Mucosa of stomach (tissue), 1 donor: ENCODE data around the gene MYEF2.

ENCODE experiments used
- H3K27me3 ChIP-seq: one replicate; pipeline ENCODE4 v1.7.0; 2013; ENCODE audit warnings: mild to moderate bottlenecking, low read length; ENCODE audit not compliant: control insufficient read depth, insufficient read depth
- H3K36me3 ChIP-seq: one replicate; pipeline ENCODE4 v1.7.0; 2013; ENCODE audit warnings: low read length; ENCODE audit not compliant: control insufficient read depth, insufficient read depth
- H3K4me1 ChIP-seq: one replicate; pipeline ENCODE4 v1.7.0; 2013; ENCODE audit warnings: mild to moderate bottlenecking, low read length; ENCODE audit not compliant: control insufficient read depth, insufficient read depth
- H3K4me3 ChIP-seq: one replicate; pipeline ENCODE4 v1.7.0; 2013; ENCODE audit warnings: low read length
- H3K9ac ChIP-seq: one replicate; pipeline ENCODE4 v1.7.0; 2013; ENCODE audit warnings: mild to moderate bottlenecking, low read length, moderate library complexity
- H3K9me3 ChIP-seq: one replicate; pipeline ENCODE4 v1.7.0; 2013; ENCODE audit warnings: mild to moderate bottlenecking, low read length, moderate library complexity; ENCODE audit not compliant: control insufficient read depth
- donor health status: Pancreatic carcinoma.

Gene MYEF2

DNA sequence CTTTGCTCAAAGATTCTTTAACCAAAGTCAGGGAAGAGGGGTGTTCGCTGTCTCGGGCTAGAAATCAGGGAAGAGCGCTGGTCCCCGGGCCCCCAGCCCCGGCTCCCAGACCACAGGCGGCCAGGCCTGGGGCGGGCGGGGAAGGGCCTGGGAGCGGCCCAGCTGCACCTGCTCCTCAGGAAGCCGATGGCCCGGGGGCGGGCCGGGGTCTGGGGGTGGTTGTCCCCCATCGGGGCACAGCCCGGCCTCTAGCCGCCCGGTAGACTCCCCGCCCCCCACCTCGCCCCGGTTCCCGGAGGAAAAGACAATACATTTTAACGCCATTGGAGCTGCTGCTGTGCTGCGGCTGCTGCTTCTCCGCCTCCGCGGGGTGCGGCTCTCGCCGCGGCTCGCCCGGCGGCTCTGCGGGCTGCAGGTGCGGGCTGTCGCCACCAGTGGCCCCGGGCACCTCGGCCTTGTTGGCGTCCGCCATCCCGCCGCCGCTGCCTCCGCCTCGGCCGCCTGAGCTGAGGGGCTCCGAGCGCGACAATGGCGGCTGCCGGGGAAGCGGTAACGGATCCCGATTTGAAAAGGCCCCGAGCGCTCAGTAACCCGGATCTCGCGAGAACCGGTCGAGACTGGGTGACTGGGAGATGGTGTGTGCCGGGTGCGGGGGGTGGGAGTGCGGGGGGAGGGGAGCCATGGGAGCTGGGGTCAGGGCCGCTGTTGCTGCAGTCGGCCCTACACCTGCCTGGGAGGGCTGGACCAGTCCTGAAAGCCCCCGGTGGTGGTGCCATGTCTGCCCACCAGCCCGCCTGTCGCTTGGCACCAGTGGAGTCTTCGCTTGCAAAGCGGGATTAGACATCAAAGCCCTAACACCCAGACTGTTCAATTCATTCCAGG is at the start of gene MYEF2:
MYEF2 (minus strand) TSS at position 530 of the 882 bp plus-strand sequence; CDS start at position 472, 58 bp downstream.
- Histone ChIP-seq H3K27me3 (no peaks in the 10 kb centered on the region), H3K36me3 (no peaks in the 10 kb centered on the region), H3K9me3 (no peaks in the 10 kb centered on the region), H3K4me1 (no peaks in the 10 kb centered on the region), H3K4me3 (peak within 1 kb of the TSS; percentile 56), H3K9ac (peak within 1 kb of the TSS; percentile 68)

- no peaks in the 10 kb centered on the region for H3K27me3 ChIP-seq
- no peak overlapping the region for H3K9ac ChIP-seq
- no peaks in the 10 kb centered on the region for H3K9me3 ChIP-seq
- no peak overlapping the region for H3K4me3 ChIP-seq
- H3K4me1 ChIP-seq, result no peaks in the 10 kb centered on the region
- H3K36me3 ChIP-seq, result no peaks in the 10 kb centered on the region
These were observed 47.7 kb upstream of the MYEF2 start for GRCh38 chr15:48225771-48226170.

- Histone ChIP-seq H3K36me3 (no peaks in the 10 kb centered on the region), H3K4me1 (no peaks in the 10 kb centered on the region), H3K27me3 (no peaks in the 10 kb centered on the region), H3K9me3 (no peaks in the 10 kb centered on the region), H3K4me3 (no peak overlapping the region), H3K9ac (no peak overlapping the region)
These were observed 44.5 kb upstream of the MYEF2 start for GRCh38 chr15:48222627-48223026.

DNA sequence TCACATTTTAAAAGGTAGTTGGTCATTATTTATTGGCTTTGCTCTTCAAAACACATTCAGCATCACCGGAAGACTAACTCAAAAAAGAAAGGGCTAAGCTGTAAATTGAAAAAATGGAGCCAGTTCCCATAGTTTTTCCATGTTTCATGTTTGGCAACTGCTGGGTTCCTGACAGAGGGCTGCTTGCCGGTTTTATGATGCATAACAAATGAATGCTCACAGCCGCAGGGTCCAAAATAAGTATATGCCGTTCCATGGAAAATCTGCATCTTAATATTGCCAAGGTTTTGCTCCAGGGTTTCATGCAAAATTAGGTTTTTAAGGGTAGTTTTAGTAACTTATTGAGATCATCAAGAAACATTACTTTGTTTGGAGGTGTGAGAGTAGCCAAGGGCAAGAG is 43.8 kb upstream of the MYEF2 start:
- H3K4me3 ChIP-seq, result no peak overlapping the region
- no peaks in the 10 kb centered on the region for H3K36me3 ChIP-seq
- no peaks in the 10 kb centered on the region for H3K4me1 ChIP-seq
- no peaks in the 10 kb centered on the region for H3K27me3 ChIP-seq
- no peaks in the 10 kb centered on the region for H3K9me3 ChIP-seq
- no peak overlapping the region for H3K9ac ChIP-seq

- Histone ChIP-seq H3K4me1 (no peaks in the 10 kb centered on the region), H3K27me3 (no peaks in the 10 kb centered on the region), H3K4me3 (no peak overlapping the region), H3K9ac (no peak overlapping the region), H3K36me3 (no peaks in the 10 kb centered on the region), H3K9me3 (no peaks in the 10 kb centered on the region)
These were observed 43.2 kb upstream of the MYEF2 start for GRCh38 chr15:48221261-48221660.

GRCh38 chr15:48205981-48206380 is 27.9 kb upstream of the MYEF2 start, which contains the start of gene SLC12A1:
TSS of gene SLC12A1 (plus strand) at chr15:48206302. CDS start at chr15:48207720, 1,418 bp downstream.
- Histone ChIP-seq H3K27me3 (no peaks in the 10 kb centered on the region), H3K4me1 (no peaks in the 10 kb centered on the region), H3K9ac (no peak within 1 kb of the TSS), H3K4me3 (no peak within 1 kb of the TSS), H3K9me3 (no peaks in the 10 kb centered on the region), H3K36me3 (no peaks in the 10 kb centered on the region)

- H3K36me3 ChIP-seq, result no peaks in the 10 kb centered on the region
- H3K4me1 ChIP-seq, result no peaks in the 10 kb centered on the region
- H3K9ac ChIP-seq, result no peak overlapping the region
- no peaks in the 10 kb centered on the region for H3K27me3 ChIP-seq
- H3K9me3 ChIP-seq, result no peaks in the 10 kb centered on the region
- no peak overlapping the region for H3K4me3 ChIP-seq
These were observed 24.0 kb upstream of the MYEF2 start for GRCh38 chr15:48202068-48202467.

GRCh38 chr15:48191574-48192225 is 13.6 kb upstream of the MYEF2 start, which contains the start of gene CTXN2:
TSS of gene CTXN2 (plus strand) at chr15:48191665. CDS start at chr15:48201301, 9,636 bp downstream.
- no peaks in the 10 kb centered on the region for H3K4me1 ChIP-seq
- no peak within 1 kb of the TSS for H3K4me3 ChIP-seq
- H3K9ac ChIP-seq, result no peak within 1 kb of the TSS
- H3K27me3 ChIP-seq, result no peaks in the 10 kb centered on the region
- H3K36me3 ChIP-seq, result no peaks in the 10 kb centered on the region
- H3K9me3 ChIP-seq, result no peaks in the 10 kb centered on the region

- no peak overlapping the region for H3K9ac ChIP-seq
These were observed 13.0 kb upstream of the MYEF2 start for GRCh38 chr15:48190932-48191573.

GRCh38 chr15:48186271-48186670 is 8.2 kb upstream of the MYEF2 start:
- Histone ChIP-seq H3K9ac (no peak overlapping the region), H3K9me3 (no peaks in the 10 kb centered on the region), H3K4me3 (no peak overlapping the region), H3K27me3 (no peaks in the 10 kb centered on the region), H3K36me3 (no peaks in the 10 kb centered on the region), H3K4me1 (no peaks in the 10 kb centered on the region)

More at GRCh38 chr15:48190932-48191573, 13.0 kb upstream of the MYEF2 start:
- Histone ChIP-seq H3K9me3 (no peaks in the 10 kb centered on the region), H3K36me3 (no peaks in the 10 kb centered on the region), H3K4me3 (no peak overlapping the region), H3K27me3 (no peaks in the 10 kb centered on the region), H3K4me1 (no peaks in the 10 kb centered on the region)

DNA sequence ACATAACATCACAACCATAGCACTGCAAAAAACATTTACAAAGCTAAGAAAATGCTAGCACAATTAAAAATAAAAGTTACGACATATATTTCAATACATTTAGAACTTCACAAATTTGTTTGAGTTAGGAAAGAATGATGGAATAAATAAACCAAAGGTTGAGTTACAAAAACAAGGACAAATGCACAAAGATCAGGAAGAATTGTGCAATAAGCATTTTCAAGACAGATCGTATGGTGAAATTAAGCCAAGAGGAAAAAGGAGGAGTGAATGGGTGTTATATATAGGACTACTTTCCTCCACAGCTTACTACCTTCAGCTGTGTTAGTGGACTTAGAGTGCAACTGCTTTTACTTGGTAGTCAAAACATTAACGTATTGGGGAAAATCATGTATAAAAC is 7.4 kb upstream of the MYEF2 start:
- no peak overlapping the region for H3K9ac ChIP-seq
- H3K9me3 ChIP-seq, result no peaks in the 10 kb centered on the region
- H3K27me3 ChIP-seq, result no peaks in the 10 kb centered on the region
- no peak overlapping the region for H3K4me3 ChIP-seq
- no peaks in the 10 kb centered on the region for H3K36me3 ChIP-seq
- no peaks in the 10 kb centered on the region for H3K4me1 ChIP-seq

DNA sequence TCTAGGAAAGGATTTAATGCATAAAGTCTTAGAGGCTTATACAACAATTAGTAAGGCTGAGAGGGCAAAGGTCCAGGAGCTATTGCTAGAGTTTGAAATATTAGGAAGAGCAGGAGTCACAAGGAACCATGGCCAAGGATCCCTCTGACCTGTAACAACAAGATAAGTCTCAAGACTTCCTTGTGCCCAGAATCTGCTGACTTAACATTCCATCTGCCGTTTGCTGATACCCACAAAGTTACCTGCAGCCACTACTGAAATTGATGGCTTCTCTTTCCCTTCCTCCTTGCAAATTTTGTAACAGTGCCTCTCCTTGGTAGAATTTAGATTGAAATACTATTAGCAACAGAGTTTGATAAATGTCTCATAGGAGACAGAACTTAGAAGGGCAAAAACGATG is 4.7 kb upstream of the MYEF2 start:
- Histone ChIP-seq H3K36me3 (no peaks in the 10 kb centered on the region), H3K27me3 (no peaks in the 10 kb centered on the region), H3K4me1 (no peaks in the 10 kb centered on the region), H3K9me3 (no peaks in the 10 kb centered on the region), H3K9ac (no peak overlapping the region), H3K4me3 (no peak overlapping the region)
